ENCODE data around the gene FAM78B. TPM values are rescaled to one million over a fixed set of nuclear protein-coding genes. Genes with fewer than 3 reads are reported as not detected.

FAM78B gene
- total and polyA plus RNA-seq, 8 donors: 0.44 to 8.0 (median 0.89) TPM; not detected in 2

DNA sequence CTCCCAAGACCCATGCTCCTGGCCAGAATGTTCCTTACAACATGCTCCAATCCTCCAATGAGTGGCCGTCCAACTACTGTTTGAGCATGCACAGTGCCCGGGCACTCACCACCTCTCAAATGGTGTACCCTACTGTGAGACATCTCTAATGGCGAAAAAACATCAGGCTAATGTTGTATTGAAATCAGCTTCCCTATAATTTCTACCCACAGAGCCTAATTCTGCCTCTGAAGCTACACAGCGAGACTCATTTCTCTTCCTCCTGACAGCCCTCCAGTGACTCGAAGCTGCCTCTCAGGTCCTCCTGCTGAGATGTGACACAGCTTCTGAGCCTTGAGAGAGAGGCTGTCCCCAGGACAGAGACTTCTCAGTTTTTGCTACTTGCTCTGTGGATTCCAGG lies 130.7 kb downstream of the FAM78B start:
- intact Hi-C loops (cut with DNase I; ENCODE audit: low total_unique reads): no loop called here
- DNase-seq: no peak

DNA sequence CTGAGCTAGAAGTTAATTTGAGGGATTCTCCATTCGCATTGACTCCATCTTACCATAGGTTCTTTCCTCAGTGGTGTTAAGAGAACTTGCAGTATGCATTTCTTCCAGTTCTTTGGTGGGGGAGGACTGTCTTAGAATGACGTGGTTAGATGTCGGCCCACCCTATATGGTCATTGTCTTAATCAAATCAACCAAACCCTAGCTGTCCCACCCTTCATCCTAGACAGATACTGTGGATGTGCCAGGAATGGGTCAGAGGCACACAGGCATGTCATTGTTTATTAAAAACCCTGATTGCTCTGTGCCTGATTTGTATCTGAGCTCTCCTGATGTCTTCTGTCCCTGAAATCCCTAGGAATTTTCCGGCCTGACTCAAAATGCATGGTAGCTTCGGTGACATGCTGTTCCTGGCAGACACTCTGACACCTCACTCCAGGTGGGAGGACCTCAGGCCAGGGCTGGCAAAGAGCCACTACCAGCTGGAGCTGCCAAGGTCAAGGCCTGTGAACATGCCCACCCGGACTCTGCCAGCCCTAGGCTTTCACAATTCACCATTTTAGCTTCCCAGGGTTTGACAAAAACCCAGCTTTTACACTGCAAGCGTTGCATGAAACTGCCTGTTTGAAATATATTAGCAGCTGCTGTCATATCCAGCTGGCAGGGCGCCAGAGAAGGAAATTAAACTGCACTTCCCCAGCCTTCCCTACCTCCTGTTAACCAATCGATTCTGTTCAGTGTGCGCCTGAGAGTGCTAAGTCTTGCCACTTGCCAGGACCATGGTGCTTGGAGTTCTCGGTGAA lies 134.0 kb downstream of the FAM78B start:
- peak; percentile 26 to 57 for DNase-seq
- 57 to 70% (median 65%) methylated on average over 11 of the region's 11 CpGs for WGBS, 5 donors

More for the DNA sequence above, 130.7 kb downstream of the FAM78B start:
- H3K36me3 ChIP-seq: no peaks in the 10 kb centered on the region
- TF ChIP-seq, protein P1, sequence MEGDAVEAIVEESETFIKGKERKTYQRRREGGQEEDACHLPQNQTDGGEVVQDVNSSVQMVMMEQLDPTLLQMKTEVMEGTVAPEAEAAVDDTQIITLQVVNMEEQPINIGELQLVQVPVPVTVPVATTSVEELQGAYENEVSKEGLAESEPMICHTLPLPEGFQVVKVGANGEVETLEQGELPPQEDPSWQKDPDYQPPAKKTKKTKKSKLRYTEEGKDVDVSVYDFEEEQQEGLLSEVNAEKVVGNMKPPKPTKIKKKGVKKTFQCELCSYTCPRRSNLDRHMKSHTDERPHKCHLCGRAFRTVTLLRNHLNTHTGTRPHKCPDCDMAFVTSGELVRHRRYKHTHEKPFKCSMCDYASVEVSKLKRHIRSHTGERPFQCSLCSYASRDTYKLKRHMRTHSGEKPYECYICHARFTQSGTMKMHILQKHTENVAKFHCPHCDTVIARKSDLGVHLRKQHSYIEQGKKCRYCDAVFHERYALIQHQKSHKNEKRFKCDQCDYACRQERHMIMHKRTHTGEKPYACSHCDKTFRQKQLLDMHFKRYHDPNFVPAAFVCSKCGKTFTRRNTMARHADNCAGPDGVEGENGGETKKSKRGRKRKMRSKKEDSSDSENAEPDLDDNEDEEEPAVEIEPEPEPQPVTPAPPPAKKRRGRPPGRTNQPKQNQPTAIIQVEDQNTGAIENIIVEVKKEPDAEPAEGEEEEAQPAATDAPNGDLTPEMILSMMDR (IDR thresholded peaks at IDR 0.05): no peak
- TF ChIP-seq EP300 (IDR thresholded peaks at IDR 0.05) (no peak), POLR2AphosphoS5 (IDR thresholded peaks at IDR 0.05) (no peak), POLR2A (IDR thresholded peaks at IDR 0.05) (no peak)
- WGBS, 5 donors: 72 to 84% (median 80%) methylated on average over 5 of the region's 5 CpGs
- H3K27me3 ChIP-seq: peaks cover 0 to 6% (median 0%) of the 10 kb centered on the region in 3 donors
- no peak overlapping the region for H3K27ac ChIP-seq
- no peaks in the 10 kb centered on the region for H3K9me3 ChIP-seq
- no peaks in the 10 kb centered on the region for H3K4me1 ChIP-seq
- H3K4me3 ChIP-seq: no peak overlapping the region

DNA sequence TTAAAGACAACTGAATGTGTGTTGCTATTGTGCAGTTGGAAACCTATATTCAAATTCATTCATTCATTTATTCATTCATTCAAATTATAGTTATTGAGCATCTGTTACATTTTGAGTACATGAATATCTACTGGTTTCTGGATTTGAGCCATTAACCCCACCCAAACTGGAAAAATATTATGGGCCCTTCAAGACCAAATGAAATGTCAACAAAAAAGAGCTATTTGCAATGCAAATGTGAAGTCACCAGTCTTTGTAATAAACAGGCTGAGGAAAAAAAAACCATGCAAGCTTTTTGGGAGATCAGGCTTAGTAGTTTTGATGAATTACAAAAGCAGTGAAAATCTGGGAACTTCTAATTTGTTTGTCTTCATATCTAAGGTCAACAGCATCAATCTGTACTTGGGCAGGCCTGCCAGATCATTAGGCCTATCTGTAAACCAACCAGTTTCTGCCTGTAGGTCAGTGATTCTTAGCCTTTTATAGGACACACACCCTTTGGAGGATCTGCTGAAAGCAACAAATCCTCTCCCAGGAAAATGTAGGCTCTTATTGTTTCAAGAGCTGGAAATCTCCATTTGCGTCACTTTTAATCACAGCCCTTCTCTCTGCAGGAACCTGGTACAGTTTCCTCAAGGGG lies 134.7 kb downstream of the FAM78B start:
- H3K4me3 ChIP-seq: no peak overlapping the region
- no peak overlapping the region for H3K27ac ChIP-seq
- TF ChIP-seq POLR2A (IDR thresholded peaks at IDR 0.05) (no peak), EP300 (IDR thresholded peaks at IDR 0.05) (no peak), POLR2AphosphoS5 (IDR thresholded peaks at IDR 0.05) (no peak)
- TF ChIP-seq, protein P1 (IDR thresholded peaks at IDR 0.05): no peak
- no peaks in the 10 kb centered on the region for H3K36me3 ChIP-seq
- DNase-seq: no peak
- WGBS, 5 donors: 72 to 91% (median 88%) methylated on average over 1 of the region's 1 CpG
- no peaks in the 10 kb centered on the region for H3K27me3 ChIP-seq
- no peaks in the 10 kb centered on the region for H3K4me1 ChIP-seq
- intact Hi-C loops (cut with DNase I; ENCODE audit: low total_unique reads): no loop called here
- no peaks in the 10 kb centered on the region for H3K9me3 ChIP-seq

More for the DNA sequence above, 134.0 kb downstream of the FAM78B start:
- Histone ChIP-seq H3K9me3 (no peaks in the 10 kb centered on the region), H3K36me3 (no peaks in the 10 kb centered on the region), H3K27ac (no peak overlapping the region), H3K4me1 (no peaks in the 10 kb centered on the region), H3K4me3 (no peak overlapping the region), H3K27me3 (no peaks in the 10 kb centered on the region)
- TF ChIP-seq EP300 (IDR thresholded peaks at IDR 0.05) (no peak), POLR2A (IDR thresholded peaks at IDR 0.05) (no peak), POLR2AphosphoS5 (IDR thresholded peaks at IDR 0.05) (no peak)
- TF ChIP-seq, protein P1 (IDR thresholded peaks at IDR 0.05): no peak
- intact Hi-C loops (cut with DNase I; ENCODE audit: low total_unique reads): no loop called here

DNA sequence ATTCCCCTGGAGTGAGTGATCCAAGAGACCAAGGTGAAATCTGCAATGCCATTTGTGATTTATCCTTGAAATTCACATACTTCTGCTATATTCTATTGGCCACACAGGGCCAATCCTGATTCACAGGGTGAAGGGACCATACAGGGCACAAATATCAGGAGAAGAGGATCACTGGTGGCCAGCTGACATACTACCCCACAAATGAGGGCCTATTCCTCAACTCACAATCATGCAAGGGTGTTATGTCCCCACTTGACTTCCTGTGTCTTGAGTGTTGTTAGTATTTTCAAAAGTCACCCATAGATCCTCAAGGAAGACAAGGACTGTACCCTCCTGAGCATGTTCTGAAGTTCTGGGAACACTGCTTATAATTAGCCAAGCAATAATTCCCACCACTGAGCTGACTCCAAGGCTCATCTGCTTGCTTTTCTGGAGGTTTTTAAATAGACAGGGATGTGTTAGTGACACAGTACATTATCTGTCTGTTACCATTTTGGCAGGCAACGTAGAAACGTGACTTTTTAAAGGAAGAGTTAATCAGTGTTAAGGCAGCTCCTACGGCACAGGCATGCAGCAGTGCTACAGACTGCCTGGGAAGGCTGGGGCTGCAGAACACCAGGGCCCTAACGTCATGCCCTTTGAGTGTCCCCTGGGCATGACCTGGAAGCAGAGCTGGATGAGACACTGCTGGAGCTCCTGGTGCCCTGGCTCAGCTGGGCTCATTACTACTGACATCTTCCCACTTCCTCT lies 137.4 kb downstream of the FAM78B start:
- no peak for DNase-seq
- intact Hi-C loops (cut with DNase I; ENCODE audit: low total_unique reads): no loop called here
- no peaks in the 10 kb centered on the region for H3K36me3 ChIP-seq
- no peaks in the 10 kb centered on the region for H3K9me3 ChIP-seq
- H3K4me3 ChIP-seq: no peak overlapping the region
- WGBS, 5 donors: 50 to 79% (median 66%) methylated on average over 4 of the region's 4 CpGs
- H3K4me1 ChIP-seq: no peaks in the 10 kb centered on the region
- no peak overlapping the region for H3K27ac ChIP-seq
- H3K27me3 ChIP-seq: no peaks in the 10 kb centered on the region
- TF ChIP-seq POLR2A (IDR thresholded peaks at IDR 0.05): no peak
- TF ChIP-seq EP300 (IDR thresholded peaks at IDR 0.05): no peak
- TF ChIP-seq POLR2AphosphoS5 (IDR thresholded peaks at IDR 0.05): no peak
- TF ChIP-seq, protein P1 (IDR thresholded peaks at IDR 0.05): no peak

All from stomach (tissue), 9 donors.